Type B pancreatic cell (in vitro differentiated cells): ENCODE results near the gene WASF3. TPM values are rescaled to one million over a fixed set of nuclear protein-coding genes. Genes with fewer than 3 reads are reported as not detected.
A peak's percentile ranks its signal among the peaks of the same experiment; 100 is the strongest.

Source experiments
- DNase-seq: peaks from one replicate; pipeline ENCODE4 v3.0.0; 2021; ENCODE audit warnings: mixed read lengths; ENCODE audit not compliant: unreplicated experiment; ENCODE audit errors: extremely low spot score
- H3K27ac Mint-ChIP-seq: 2 replicates; pipeline ENCODE4 v1.8.0; 2021; ENCODE audit warnings: mild to moderate bottlenecking, mixed read lengths
- H3K27me3 Mint-ChIP-seq: 2 replicates; pipeline ENCODE4 v1.8.0; 2021; ENCODE audit warnings: mixed read lengths
- H3K36me3 Mint-ChIP-seq: 2 replicates; pipeline ENCODE4 v1.8.0; 2021; ENCODE audit warnings: mixed read lengths
- H3K4me1 Mint-ChIP-seq: one replicate; pipeline ENCODE4 v1.8.0; 2021; ENCODE audit warnings: mixed read lengths; ENCODE audit not compliant: unreplicated experiment
- H3K4me3 Mint-ChIP-seq: 2 replicates; pipeline ENCODE4 v1.8.0; 2021; ENCODE audit warnings: mild to moderate bottlenecking, mixed read lengths
- H3K9me3 Mint-ChIP-seq: 2 replicates; pipeline ENCODE4 v1.8.0; 2021; ENCODE audit warnings: mixed read lengths
- total RNA-seq: library from RNA; stranded (reverse); gene quantifications from 2 replicates; pipeline ENCODE4 v1.2.1, GENCODE V29; 2021; ENCODE audit warnings: low replicate concordance
- TF ChIP-seq, protein P1 (sequence below): fragments of 200-600 bp; sonication (generic); conservative IDR thresholded peaks from 2 replicates; pipeline ENCODE4 v1.5.0; 2021; ENCODE audit warnings: antibody characterized with exemption, mild to moderate bottlenecking

WASF3 gene
- total RNA-seq, 1 donor from 2014 or later: 40.2 TPM

DNA sequence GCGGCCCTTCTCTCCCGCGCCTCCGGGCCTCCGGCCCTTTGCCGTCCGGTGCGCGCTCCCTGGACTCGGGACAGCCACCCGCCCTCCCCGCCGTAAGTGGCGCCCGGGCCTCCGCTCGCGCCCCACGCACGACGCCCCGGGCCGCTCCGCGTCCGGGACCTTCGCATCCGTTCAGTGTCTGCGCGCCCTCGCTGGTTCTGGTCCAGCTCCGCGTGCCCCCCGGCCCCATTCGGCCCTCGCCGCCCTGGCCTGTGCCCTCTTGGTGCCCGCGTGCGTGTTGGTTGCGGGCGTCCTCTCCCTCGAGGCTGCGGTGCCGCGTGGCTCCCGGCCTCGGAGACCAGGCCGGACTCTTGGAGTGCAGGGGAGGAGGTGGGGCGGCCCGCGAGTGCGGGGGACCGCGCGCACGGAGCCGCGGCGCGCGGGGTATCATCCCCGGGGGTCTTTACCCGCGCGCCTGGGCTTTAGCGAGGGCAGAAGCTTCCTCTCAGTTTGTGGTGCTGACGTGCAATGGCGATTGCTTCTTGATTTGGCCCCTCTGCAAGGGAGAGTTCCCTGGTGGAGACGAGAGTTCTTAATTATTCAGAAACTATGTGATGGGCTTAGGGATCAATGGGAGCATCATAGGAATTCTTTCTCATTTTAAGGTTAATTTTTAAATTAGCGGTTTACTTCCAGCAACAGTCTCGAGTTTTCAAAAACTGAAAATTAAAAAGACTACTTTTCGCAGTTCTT is 757 bp downstream of the WASF3 start:
- Mint-ChIP-seq H3K36me3 (no peaks in the 10 kb centered on the region), H3K27ac (peak overlapping the region; percentile 61), H3K4me3 (peak overlapping the region; percentile 88), H3K9me3 (no peaks in the 10 kb centered on the region), H3K27me3 (peaks cover 36% of the 10 kb centered on the region), H3K4me1 (peaks cover 15% of the 10 kb centered on the region)
- TF ChIP-seq, protein P1, sequence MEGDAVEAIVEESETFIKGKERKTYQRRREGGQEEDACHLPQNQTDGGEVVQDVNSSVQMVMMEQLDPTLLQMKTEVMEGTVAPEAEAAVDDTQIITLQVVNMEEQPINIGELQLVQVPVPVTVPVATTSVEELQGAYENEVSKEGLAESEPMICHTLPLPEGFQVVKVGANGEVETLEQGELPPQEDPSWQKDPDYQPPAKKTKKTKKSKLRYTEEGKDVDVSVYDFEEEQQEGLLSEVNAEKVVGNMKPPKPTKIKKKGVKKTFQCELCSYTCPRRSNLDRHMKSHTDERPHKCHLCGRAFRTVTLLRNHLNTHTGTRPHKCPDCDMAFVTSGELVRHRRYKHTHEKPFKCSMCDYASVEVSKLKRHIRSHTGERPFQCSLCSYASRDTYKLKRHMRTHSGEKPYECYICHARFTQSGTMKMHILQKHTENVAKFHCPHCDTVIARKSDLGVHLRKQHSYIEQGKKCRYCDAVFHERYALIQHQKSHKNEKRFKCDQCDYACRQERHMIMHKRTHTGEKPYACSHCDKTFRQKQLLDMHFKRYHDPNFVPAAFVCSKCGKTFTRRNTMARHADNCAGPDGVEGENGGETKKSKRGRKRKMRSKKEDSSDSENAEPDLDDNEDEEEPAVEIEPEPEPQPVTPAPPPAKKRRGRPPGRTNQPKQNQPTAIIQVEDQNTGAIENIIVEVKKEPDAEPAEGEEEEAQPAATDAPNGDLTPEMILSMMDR: no peak
- DNase-seq: no peak

GRCh38 chr13:26558987-26559386 is 1.5 kb downstream of the WASF3 start:
- Mint-ChIP-seq H3K9me3 (no peaks in the 10 kb centered on the region), H3K4me3 (peak overlapping the region; percentile 88), H3K27ac (peak overlapping the region; percentile 16), H3K36me3 (no peaks in the 10 kb centered on the region), H3K4me1 (peaks cover 18% of the 10 kb centered on the region), H3K27me3 (peaks cover 34% of the 10 kb centered on the region)
- TF ChIP-seq, protein P1: no peak
- DNase-seq: no peak

- H3K36me3 Mint-ChIP-seq: no peaks in the 10 kb centered on the region
- TF ChIP-seq, protein P1: no peak
- DNase-seq: no peak
- no peak overlapping the region for H3K27ac Mint-ChIP-seq
- H3K27me3 Mint-ChIP-seq: peaks cover 20% of the 10 kb centered on the region
- H3K4me3 Mint-ChIP-seq: no peak overlapping the region
- H3K4me1 Mint-ChIP-seq: peaks cover 28% of the 10 kb centered on the region
- H3K9me3 Mint-ChIP-seq: no peaks in the 10 kb centered on the region
These were observed 3.0 kb downstream of the WASF3 start for GRCh38 chr13:26560456-26560855.

- Mint-ChIP-seq H3K36me3 (no peaks in the 10 kb centered on the region), H3K4me1 (peaks cover 28% of the 10 kb centered on the region), H3K9me3 (no peaks in the 10 kb centered on the region), H3K27me3 (peaks cover 13% of the 10 kb centered on the region), H3K27ac (no peak overlapping the region), H3K4me3 (no peak overlapping the region)
- DNase-seq: no peak
- TF ChIP-seq, protein P1: no peak
These were observed 3.6 kb downstream of the WASF3 start for GRCh38 chr13:26561067-26561466.

GRCh38 chr13:26561651-26562511 is 4.4 kb downstream of the WASF3 start:
- H3K36me3 Mint-ChIP-seq: no peaks in the 10 kb centered on the region
- H3K4me3 Mint-ChIP-seq: no peak overlapping the region
- H3K27ac Mint-ChIP-seq: no peak overlapping the region
- TF ChIP-seq, protein P1: no peak
- no peaks in the 10 kb centered on the region for H3K9me3 Mint-ChIP-seq
- no peak for DNase-seq
- H3K27me3 Mint-ChIP-seq: peaks cover 8% of the 10 kb centered on the region
- peaks cover 26% of the 10 kb centered on the region for H3K4me1 Mint-ChIP-seq
